Esophagus (tissue), 2 donors: ENCODE results near the gene SRD5A1. TPM values are rescaled to one million over a fixed set of nuclear protein-coding genes. Genes with fewer than 3 reads are reported as not detected.
A peak's percentile ranks its signal among the peaks of the same experiment; 100 is the strongest.

Experiments used
- H3K27ac ChIP-seq, 2 donors: one replicate each; pipeline ENCODE4 v1.5.1; 2013; ENCODE audit warnings: low read depth in 2 of 2, mild to moderate bottlenecking in 2 of 2, inconsistent platforms in 1 of 2, low read length in 1 of 2, moderate library complexity in 1 of 2
- H3K27me3 ChIP-seq, 2 donors: one replicate each; pipeline ENCODE4 v1.6.1; 2013; ENCODE audit warnings: low read length in 2 of 2, control low read depth in 1 of 2, mild to moderate bottlenecking in 1 of 2; ENCODE audit not compliant: insufficient read depth in 2 of 2, control insufficient read depth in 1 of 2
- H3K36me3 ChIP-seq, 2 donors: one replicate each; pipeline ENCODE4 v1.6.1; 2013; ENCODE audit warnings: low read length in 1 of 2; ENCODE audit not compliant: control insufficient read depth in 2 of 2, insufficient read depth in 2 of 2
- H3K4me1 ChIP-seq, 2 donors: one replicate each; pipeline ENCODE4 v1.6.1; 2013; ENCODE audit warnings: low read length in 1 of 2; ENCODE audit not compliant: control insufficient read depth in 2 of 2, insufficient read depth in 2 of 2
- H3K4me3 ChIP-seq, 2 donors: one replicate each; pipeline ENCODE4 v1.5.1; 2013; ENCODE audit warnings: low read length in 2 of 2, mild to moderate bottlenecking in 2 of 2, low read depth in 1 of 2, moderate library complexity in 1 of 2
- H3K9me3 ChIP-seq, 2 donors: one replicate each; pipeline ENCODE4 v1.6.1; 2013; ENCODE audit warnings: mild to moderate bottlenecking in 2 of 2, low read depth in 1 of 2, low read length in 1 of 2, moderate library complexity in 1 of 2; ENCODE audit not compliant: control insufficient read depth in 2 of 2, insufficient read depth in 1 of 2
- WGBS, 2 donors: extraction: QIAGEN DNeasy Blood & Tissue Kit; methylation state at CpG; one replicate each; pipeline ENCODE4 v1.1.7; 2013; 5-methylcytosine and 5-hydroxymethylcytosine counted together
- polyA plus RNA-seq, 2 donors: library from polyadenylated mRNA; stranded (reverse); fragments of 200-250 nt; gene quantifications; one replicate each; pipeline ENCODE4 v1.2.3, GENCODE V29; 2013
- donor health status: healthy with polysubstance abuse.
- donor health status: Bipolar disorder and iron deficiency.

The SRD5A1 gene
- polyA plus RNA-seq, 2 donors: 8.5 to 25.6 TPM

DNA sequence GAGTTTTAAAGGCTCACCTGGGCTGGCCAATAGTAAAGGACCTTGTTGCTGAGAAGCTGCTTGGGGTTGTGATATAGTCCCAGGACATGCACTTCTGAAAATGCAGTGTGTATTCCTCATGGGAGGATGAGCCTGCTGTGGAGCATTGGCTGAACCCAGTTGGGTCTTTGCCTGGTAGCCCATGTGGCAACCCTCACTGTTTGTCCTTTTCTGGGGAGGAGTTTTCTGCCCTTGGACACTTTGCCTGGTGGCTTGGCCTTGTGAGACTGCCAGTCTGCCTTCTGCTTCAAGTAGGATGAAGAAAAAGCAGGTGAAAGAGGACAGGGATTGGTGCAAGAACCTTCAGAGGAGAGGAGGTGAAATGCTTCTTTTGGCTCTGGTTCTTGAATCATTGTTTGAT, 84.0 kb downstream of the SRD5A1 start:
- Histone ChIP-seq H3K4me1 (peaks cover 6 to 21% of the 10 kb centered on the region in 2 donors), H3K36me3 (peaks cover 0 to 2% of the 10 kb centered on the region in 2 donors), H3K27ac (no peak overlapping the region), H3K9me3 (no peaks in the 10 kb centered on the region), H3K4me3 (no peak overlapping the region), H3K27me3 (no peaks in the 10 kb centered on the region)

DNA sequence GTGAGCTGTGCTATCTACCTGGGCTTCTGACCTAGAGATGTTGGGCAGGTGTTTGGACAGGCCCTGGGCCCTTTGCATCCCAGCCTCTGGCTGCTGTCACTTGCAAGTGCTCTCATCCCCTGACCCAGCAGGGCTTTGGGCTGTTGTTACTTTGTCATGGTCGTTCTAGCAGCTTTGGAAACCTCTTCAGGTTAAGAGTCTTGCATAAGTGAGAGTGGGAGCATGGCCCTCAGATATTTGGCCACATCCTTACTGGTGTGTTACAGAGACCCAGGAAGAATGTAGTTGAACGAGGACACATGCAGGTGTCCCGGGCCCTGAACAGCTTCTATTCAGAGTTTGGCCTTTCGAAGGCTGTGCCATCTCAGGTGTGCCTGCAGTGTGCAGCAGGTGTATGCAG, 84.4 kb downstream of the SRD5A1 start:
- Histone ChIP-seq H3K4me1 (peaks cover 6 to 21% of the 10 kb centered on the region in 2 donors), H3K4me3 (no peak overlapping the region)
- whole genome bisulfite sequencing, 2 donors: 58 to 63% methylated on average over 4 of the region's 4 CpGs

GRCh38 chr5:6718161-6718681, 85.0 kb downstream of the SRD5A1 start:
- Histone ChIP-seq H3K27me3 (no peaks in the 10 kb centered on the region), H3K4me3 (no peak overlapping the region), H3K27ac (no peak overlapping the region), H3K36me3 (peaks cover 0 to 2% of the 10 kb centered on the region in 2 donors), H3K4me1 (peaks cover 8 to 21% of the 10 kb centered on the region in 2 donors), H3K9me3 (no peaks in the 10 kb centered on the region)
- WGBS, 2 donors: 80 to 85% methylated on average over 14 of the region's 14 CpGs

More for the DNA sequence above, 84.4 kb downstream of the SRD5A1 start:
- no peaks in the 10 kb centered on the region for H3K9me3 ChIP-seq
- no peak overlapping the region for H3K27ac ChIP-seq
- H3K27me3 ChIP-seq: no peaks in the 10 kb centered on the region
- H3K36me3 ChIP-seq: peaks cover 0 to 2% of the 10 kb centered on the region in 2 donors

- Histone ChIP-seq H3K27ac (no peak overlapping the region), H3K9me3 (no peaks in the 10 kb centered on the region), H3K36me3 (peaks cover 0 to 2% of the 10 kb centered on the region in 2 donors), H3K4me3 (no peak overlapping the region), H3K4me1 (peaks cover 10 to 21% of the 10 kb centered on the region in 2 donors), H3K27me3 (no peaks in the 10 kb centered on the region)
- WGBS, 2 donors: 57 to 64% methylated on average over 5 of the region's 5 CpGs
Measured at GRCh38 chr5:6718718-6719117, 85.5 kb downstream of the SRD5A1 start.

DNA sequence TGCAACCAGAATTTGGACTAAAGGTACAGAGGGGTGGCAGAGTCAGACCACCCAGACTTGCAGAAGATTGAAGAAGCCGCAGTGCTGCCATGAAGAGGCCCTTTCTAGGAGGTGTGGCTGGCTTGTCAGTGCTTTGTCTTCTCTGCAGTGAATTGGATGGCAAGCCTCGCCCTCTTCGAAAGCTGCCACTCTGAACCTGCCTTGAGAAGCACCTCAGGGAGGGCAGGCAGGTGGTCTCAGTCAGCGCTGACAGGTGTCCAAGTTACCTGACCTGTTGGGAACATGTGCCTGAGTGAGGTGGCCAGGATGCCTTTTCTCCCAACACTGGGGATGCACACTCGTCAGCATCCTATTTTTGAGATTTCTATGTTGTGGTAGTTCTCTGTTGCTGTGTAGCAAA, 86.2 kb downstream of the SRD5A1 start:
- Histone ChIP-seq H3K27me3 (no peaks in the 10 kb centered on the region), H3K27ac (no peak overlapping the region), H3K4me1 (peaks cover 10 to 21% of the 10 kb centered on the region in 2 donors), H3K9me3 (no peaks in the 10 kb centered on the region), H3K4me3 (no peak overlapping the region), H3K36me3 (peaks cover 0 to 2% of the 10 kb centered on the region in 2 donors)
- 86 to 87% methylated on average over 5 of the region's 5 CpGs for WGBS, 2 donors

DNA sequence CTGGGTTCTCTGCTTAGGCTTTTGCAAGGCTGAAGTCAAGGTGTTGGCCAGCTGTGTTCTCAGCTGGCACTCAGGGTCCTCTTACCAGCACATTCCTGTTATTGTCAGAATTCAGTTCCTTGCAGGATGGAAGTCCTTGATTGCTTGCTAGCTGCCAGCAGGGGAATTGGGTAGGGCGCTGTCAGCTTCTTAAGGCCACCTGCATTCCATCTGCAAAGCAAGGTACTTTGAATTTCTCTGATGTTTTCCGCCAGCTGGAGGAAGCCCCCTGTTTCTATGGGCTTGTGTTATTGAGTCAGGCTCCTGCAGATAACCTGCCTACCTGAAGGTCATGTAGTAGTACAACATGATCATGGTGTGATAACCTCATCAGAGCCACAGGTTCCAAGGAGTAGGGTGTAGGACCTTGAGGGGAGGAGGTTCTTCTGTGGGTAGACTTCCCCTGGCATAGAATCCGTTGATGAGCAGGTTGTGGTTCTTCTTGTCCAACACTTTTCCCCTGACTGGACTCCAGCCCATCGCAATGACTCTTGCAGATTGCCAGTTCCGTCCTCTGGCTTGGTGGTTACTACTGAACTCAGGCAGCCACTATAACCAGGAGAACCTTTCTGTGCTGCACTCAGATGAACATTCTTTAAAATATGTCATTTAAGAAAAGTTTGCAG, 86.8 kb downstream of the SRD5A1 start:
- Histone ChIP-seq H3K27ac (no peak overlapping the region), H3K4me1 (peaks cover 10 to 21% of the 10 kb centered on the region in 2 donors)
- 76 to 82% methylated on average over 5 of the region's 5 CpGs for WGBS, 2 donors

DNA sequence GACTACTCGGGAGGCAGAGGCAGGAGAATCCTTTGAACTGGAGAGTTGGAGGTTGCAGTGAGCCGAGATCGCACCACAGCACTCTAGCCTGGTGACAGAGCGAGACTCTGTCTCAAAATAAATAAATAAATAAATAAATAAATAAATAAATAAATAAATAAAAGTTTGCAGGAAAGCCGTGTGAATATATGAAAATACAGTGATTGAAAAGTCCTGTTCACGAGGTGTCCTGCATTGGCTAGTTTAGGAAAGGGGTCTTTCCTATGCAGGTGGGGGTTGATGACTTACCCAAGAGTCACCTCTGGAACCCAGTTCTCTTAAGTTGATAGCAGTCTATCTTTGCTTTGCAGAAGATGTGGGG, 87.3 kb downstream of the SRD5A1 start:
- Histone ChIP-seq H3K4me3 (no peak overlapping the region), H3K4me1 (peaks cover 10 to 21% of the 10 kb centered on the region in 2 donors), H3K36me3 (peaks cover 0 to 4% of the 10 kb centered on the region in 2 donors), H3K9me3 (no peaks in the 10 kb centered on the region), H3K27me3 (no peaks in the 10 kb centered on the region), H3K27ac (no peak overlapping the region)
- 88% methylated on average over 6 of the region's 6 CpGs for WGBS, 2 donors

More for the DNA sequence above, 86.8 kb downstream of the SRD5A1 start:
- no peak overlapping the region for H3K4me3 ChIP-seq
- H3K36me3 ChIP-seq: peaks cover 0 to 4% of the 10 kb centered on the region in 2 donors
- H3K9me3 ChIP-seq: no peaks in the 10 kb centered on the region
- H3K27me3 ChIP-seq: no peaks in the 10 kb centered on the region

- peaks cover 6 to 17% of the 10 kb centered on the region in 2 donors for H3K4me1 ChIP-seq
- no peak overlapping the region for H3K27ac ChIP-seq
- WGBS, 2 donors: 47 to 58% methylated on average over 4 of the region's 4 CpGs
- H3K4me3 ChIP-seq: no peak overlapping the region
- H3K36me3 ChIP-seq: peaks cover 0 to 8% of the 10 kb centered on the region in 2 donors
- H3K9me3 ChIP-seq: no peaks in the 10 kb centered on the region
- no peaks in the 10 kb centered on the region for H3K27me3 ChIP-seq
Measured at GRCh38 chr5:6721442-6721841, 88.2 kb downstream of the SRD5A1 start.

DNA sequence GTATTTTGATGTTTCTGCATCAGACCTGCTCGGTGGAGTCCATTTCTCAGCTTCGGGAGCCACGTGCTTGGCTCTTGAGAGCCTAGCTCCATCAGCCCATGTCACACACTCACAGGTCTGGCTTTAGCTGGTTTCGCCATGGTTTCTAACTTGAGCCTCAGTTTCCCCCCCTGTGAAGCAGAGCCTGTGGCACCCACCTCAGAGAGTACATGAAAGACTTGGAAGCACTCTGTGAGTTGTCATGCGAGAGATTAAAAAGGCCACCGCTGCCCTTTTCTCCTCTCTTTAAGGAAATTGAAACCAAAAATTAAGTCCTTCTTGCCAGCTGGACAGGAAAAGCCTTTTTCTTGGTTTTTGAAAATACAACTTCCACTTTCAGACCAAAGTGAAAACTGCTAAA, 88.8 kb downstream of the SRD5A1 start:
- WGBS, 2 donors: 23 to 51% methylated on average over 6 of the region's 6 CpGs
- Histone ChIP-seq H3K36me3 (peaks cover 0 to 9% of the 10 kb centered on the region in 2 donors), H3K9me3 (no peaks in the 10 kb centered on the region), H3K4me1 (peaks cover 9 to 17% of the 10 kb centered on the region in 2 donors), H3K4me3 (no peak overlapping the region), H3K27ac (peak overlapping the region; percentile 36 to 64), H3K27me3 (no peaks in the 10 kb centered on the region)
